Measurements from ENCODE around the gene DEPP1. TPM values are rescaled to one million over a fixed set of nuclear protein-coding genes. Genes with fewer than 3 reads are reported as not detected.

DEPP1 gene
- total and polyA plus RNA-seq, 7 donors = 16.0 to 294 (median 53.7) TPM

DNA sequence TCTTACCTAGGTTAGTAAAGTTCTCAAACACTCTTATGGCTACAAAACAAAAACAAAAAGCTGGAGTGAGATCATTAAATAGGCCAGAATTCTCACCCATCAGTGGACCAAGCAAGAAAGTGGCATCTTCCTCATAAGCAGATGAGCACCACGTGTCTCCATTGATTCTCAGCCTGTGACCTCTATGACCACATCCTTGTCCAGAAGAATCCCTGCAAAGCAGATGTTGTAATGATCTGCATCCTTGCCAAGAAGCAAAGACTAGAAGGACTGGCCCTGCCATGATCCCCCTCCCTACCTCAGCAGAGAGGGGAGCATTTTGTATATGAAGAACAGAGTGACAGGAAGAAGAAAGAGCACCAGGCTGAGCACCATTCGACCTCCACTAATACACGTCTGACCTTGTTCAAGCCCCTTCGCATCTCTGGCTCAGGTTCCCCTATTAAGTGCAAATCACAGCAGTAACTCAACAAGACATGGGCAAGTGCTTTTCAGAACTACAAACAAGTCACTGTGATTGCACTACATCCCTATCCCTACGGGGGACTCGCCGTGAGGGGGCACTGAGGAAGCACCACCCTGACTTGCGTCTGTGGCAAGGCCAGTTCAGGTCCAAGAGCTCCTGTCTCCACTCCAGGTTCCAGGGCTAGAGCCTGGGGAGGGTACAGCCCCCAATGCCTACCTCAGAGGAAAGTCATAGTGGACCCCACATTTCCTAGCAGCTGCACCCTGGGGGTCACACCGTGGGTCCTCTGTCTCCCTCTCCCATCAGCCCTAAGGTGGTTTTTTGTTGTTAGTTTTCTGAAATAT is 41.2 kb downstream of the DEPP1 start:
- H3K4me1 ChIP-seq = peaks cover 0 to 38% (median 27%) of the 10 kb centered on the region in 4 donors
- 87 to 88% methylated on average over 9 of the region's 9 CpGs for WGBS, 2 donors
- H3K27ac ChIP-seq = peak overlapping the region in 2 of 4 donors; percentile 2 to 65

DNA sequence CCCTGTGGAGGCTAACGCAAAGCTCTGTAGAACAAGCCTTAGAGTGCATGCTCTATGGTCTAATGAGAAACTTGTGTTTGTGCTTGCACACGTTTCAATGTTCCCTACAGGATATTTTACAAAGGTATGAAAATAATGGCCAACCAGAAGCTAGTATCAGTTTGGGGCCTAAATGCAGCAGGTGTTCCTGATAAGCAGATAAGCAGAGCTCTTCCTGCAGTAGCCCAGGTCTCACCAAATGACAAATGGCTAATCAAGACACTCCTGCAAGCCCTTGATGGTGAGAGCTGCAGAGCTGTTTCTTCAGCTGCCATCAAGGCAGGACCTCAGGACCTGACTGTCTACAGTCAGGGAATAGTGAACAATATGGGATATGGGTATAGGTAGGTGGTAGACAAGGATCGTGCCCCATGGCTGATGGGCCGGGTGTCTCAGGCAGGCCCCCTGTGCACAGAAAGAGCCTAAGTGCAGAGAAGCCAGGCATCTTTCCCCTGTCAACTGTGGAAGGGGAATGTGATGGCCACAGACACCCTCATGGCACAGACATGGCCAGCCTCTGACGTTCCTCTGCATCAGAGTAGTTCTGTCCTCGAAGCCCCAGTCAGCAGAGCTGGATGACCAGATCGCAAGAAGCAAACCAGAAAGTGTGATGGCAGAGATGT is 42.2 kb downstream of the DEPP1 start:
- intact Hi-C loops (cut with DNase I) = no loop called here
- 80 to 84% methylated on average over 7 of the region's 7 CpGs for WGBS, 2 donors
- DNase-seq = peak; percentile 30
- TF ChIP-seq, protein P1, sequence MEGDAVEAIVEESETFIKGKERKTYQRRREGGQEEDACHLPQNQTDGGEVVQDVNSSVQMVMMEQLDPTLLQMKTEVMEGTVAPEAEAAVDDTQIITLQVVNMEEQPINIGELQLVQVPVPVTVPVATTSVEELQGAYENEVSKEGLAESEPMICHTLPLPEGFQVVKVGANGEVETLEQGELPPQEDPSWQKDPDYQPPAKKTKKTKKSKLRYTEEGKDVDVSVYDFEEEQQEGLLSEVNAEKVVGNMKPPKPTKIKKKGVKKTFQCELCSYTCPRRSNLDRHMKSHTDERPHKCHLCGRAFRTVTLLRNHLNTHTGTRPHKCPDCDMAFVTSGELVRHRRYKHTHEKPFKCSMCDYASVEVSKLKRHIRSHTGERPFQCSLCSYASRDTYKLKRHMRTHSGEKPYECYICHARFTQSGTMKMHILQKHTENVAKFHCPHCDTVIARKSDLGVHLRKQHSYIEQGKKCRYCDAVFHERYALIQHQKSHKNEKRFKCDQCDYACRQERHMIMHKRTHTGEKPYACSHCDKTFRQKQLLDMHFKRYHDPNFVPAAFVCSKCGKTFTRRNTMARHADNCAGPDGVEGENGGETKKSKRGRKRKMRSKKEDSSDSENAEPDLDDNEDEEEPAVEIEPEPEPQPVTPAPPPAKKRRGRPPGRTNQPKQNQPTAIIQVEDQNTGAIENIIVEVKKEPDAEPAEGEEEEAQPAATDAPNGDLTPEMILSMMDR (IDR thresholded peaks at IDR 0.05) = no peak
- TF ChIP-seq POLR2A (IDR thresholded peaks at IDR 0.05) = no peak
- no peak for TF ChIP-seq POLR2AphosphoS5 (IDR thresholded peaks at IDR 0.05)
- no peak for TF ChIP-seq EP300 (IDR thresholded peaks at IDR 0.05)
- H3K4me1 ChIP-seq = peaks cover 0 to 38% (median 28%) of the 10 kb centered on the region in 4 donors
- no peaks in the 10 kb centered on the region for H3K36me3 ChIP-seq
- H3K4me3 ChIP-seq = no peak overlapping the region
- H3K9me3 ChIP-seq = no peaks in the 10 kb centered on the region
- H3K27me3 ChIP-seq = no peaks in the 10 kb centered on the region
- H3K27ac ChIP-seq = peak overlapping the region in 3 of 4 donors; percentile 49 to 75 (median 65)

More for the DNA sequence above, 41.2 kb downstream of the DEPP1 start:
- Histone ChIP-seq H3K9me3 (no peaks in the 10 kb centered on the region), H3K4me3 (no peak overlapping the region), H3K36me3 (no peaks in the 10 kb centered on the region), H3K27me3 (no peaks in the 10 kb centered on the region)
- intact Hi-C loops (cut with DNase I) = no loop called here
- TF ChIP-seq, protein P1 (IDR thresholded peaks at IDR 0.05) = no peak
- no peak for TF ChIP-seq POLR2A (IDR thresholded peaks at IDR 0.05)
- no peak for TF ChIP-seq EP300 (IDR thresholded peaks at IDR 0.05)
- peak in 1 of 4 donors; percentile 17 for TF ChIP-seq POLR2AphosphoS5 (IDR thresholded peaks at IDR 0.05)
- peak; percentile 63 for DNase-seq

DNA sequence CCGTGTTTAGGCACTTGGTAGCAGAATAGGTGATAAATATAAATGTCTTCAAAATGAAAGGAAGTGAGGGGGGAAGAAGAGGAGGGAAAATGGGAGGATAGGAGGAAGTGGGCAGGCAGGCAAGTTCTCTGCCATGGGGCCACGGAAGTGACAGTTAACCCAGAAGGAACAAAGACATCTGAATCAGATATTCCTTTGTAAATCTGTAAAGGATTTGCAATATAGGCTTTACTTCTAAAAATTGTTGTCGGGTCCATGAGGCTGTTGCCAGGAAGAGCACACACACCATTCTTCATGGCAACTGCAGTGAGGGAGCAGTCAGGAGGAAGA is 42.7 kb downstream of the DEPP1 start:
- TF ChIP-seq POLR2AphosphoS5 (IDR thresholded peaks at IDR 0.05) (no peak), POLR2A (IDR thresholded peaks at IDR 0.05) (no peak), EP300 (IDR thresholded peaks at IDR 0.05) (no peak)
- TF ChIP-seq, protein P1 (IDR thresholded peaks at IDR 0.05) = no peak
- intact Hi-C loops (cut with DNase I) = loop anchor here (2.0 kb wide), 1 partner anchor 23 kb away; the partner anchor contains the start of gene RASSF4
- Histone ChIP-seq H3K4me3 (no peak overlapping the region), H3K27ac (peak overlapping the region; percentile 34 to 75 (median 57)), H3K4me1 (peaks cover 0 to 38% (median 28%) of the 10 kb centered on the region in 4 donors), H3K27me3 (no peaks in the 10 kb centered on the region), H3K9me3 (no peaks in the 10 kb centered on the region), H3K36me3 (no peaks in the 10 kb centered on the region)
- no peak for DNase-seq
- WGBS, 2 donors = 35 to 49% methylated on average over 3 of the region's 3 CpGs

DNA sequence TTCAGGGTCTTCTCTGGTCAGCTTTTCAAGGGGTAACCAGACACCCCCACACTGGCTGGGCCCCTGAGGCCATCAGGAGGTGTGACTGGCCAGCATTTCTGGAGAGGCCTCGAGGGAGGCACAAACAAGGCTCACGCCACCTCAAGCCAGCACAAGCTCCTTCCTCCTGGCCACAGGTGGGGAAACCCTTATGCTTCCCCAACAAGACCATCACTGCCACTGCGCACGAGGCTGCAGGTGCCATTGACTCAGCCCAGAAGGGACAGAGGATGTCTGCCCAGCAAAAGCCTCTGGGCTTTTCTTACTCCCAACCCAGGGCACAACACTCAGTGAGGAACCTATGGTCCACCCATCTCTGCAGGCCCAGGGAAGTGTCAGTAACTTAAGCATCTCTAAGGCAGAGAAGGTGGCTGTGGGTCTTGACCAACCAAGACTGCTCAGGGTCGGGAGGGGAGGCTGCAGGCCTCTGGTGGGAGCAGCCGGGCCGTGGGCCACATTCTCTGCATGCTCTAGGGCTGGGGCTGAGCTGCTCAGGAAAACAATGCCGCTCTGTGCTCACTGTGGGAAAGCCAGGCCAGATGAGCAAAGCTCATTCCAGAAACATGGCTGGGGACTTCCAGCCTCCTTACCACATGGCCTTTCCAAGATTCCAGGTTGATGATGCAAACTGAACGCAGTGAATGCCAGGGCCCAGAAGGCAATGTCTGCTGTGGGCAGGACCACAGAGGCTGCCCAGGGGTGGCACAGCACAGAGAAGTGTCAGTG is 43.2 kb downstream of the DEPP1 start:
- intact Hi-C loops (cut with DNase I) = loop anchor here (2.0 kb wide), 1 partner anchor 23 kb away; the partner anchor contains the start of gene RASSF4
- Histone ChIP-seq H3K36me3 (no peaks in the 10 kb centered on the region), H3K4me3 (no peak overlapping the region), H3K27me3 (no peaks in the 10 kb centered on the region), H3K4me1 (peaks cover 0 to 38% (median 28%) of the 10 kb centered on the region in 4 donors), H3K9me3 (no peaks in the 10 kb centered on the region), H3K27ac (peak overlapping the region; percentile 34 to 75 (median 57))
- 65 to 75% methylated on average over 9 of the region's 9 CpGs for WGBS, 2 donors
- peak; percentile 79 for DNase-seq
- TF ChIP-seq, protein P1 (IDR thresholded peaks at IDR 0.05) = no peak
- no peak for TF ChIP-seq POLR2A (IDR thresholded peaks at IDR 0.05)
- peak in 2 of 4 donors; percentile 22 to 46 for TF ChIP-seq EP300 (IDR thresholded peaks at IDR 0.05)
- TF ChIP-seq POLR2AphosphoS5 (IDR thresholded peaks at IDR 0.05) = peak in 3 of 4 donors; percentile 64 to 71 (median 69)
